HCT116 (cell line): Measurements from ENCODE around the gene LETMD1. TPM values are rescaled to one million over a fixed set of nuclear protein-coding genes. Genes with fewer than 3 reads are reported as not detected.

Experiments
- ATAC-seq: fragments of 200-7000 bp; cut with Tn5 transposase; 2 replicates; pipeline ENCODE4 v1.9.1; 2020; ENCODE audit warnings: mild to moderate bottlenecking, moderate library complexity
- BruUV-seq: library from RNA; stranded (reverse); fragments of 400-500 nt; replicated peaks from 2 replicates; lab custom pipeline; 2021; lab: Mats Ljungman, UMichigan
- CTCF ChIA-PET: fragments of 300-600 bp; sonication (Branson Sonifier 250); formaldehyde crosslinking; loops from one replicate; lab custom pipeline; 2021; ENCODE audit warnings: antibody characterized with exemption; lab: Charles Lee
- POLR2A ChIA-PET: fragments of 300-600, 350-600 bp; sonication (Branson Sonifier 250); formaldehyde crosslinking; loops from one replicate; lab custom pipeline; 2021; ENCODE audit warnings: antibody characterized with exemption; lab: Charles Lee
- RAD21 ChIA-PET, 2 experiments: fragments of 300-600 bp; sonication (Branson Sonifier 250); formaldehyde crosslinking; loops; one replicate each; lab custom pipeline; 2023; ENCODE audit warnings: low total read pairs in 2 of 2; ENCODE audit not compliant: uncharacterized antibody in 2 of 2, unreplicated experiment in 2 of 2, low non-redundant PET in 1 of 2; lab: Charles Lee
- DNase-seq: peaks from one replicate; pipeline ENCODE4 v3.0.0-alpha.2; 2010; ENCODE audit warnings: low read depth, low spot score
- H2AFZ ChIP-seq: fragments of 200-600 bp; shearing (Covaris generic), sonication (generic); 2 replicates; pipeline ENCODE4 v1.6.1; 2017; ENCODE audit warnings: low read depth, mixed run types, mixed read lengths, antibody characterized with exemption, low read length; ENCODE audit not compliant: poor library complexity, severe bottlenecking
- H3K27ac ChIP-seq: 2 replicates; pipeline ENCODE4 v1.5.1; 2012; ENCODE audit warnings: low read depth, low read length
- H3K27me3 ChIP-seq: fragments of 200-600 bp; sonication (generic); 2 replicates; pipeline ENCODE4 v1.6.1; 2016; ENCODE audit warnings: mixed run types, low read length, mixed read lengths; ENCODE audit not compliant: insufficient read depth
- H3K36me3 ChIP-seq, 2 experiments: fragments of 200-500 bp in 1 of 2; fragments of 200-600 bp in 1 of 2; sonication (Bioruptor generic) in 1 of 2; sonication (generic) in 1 of 2; 2 replicates each; pipeline versions ENCODE4 v1.5.1 to v1.6.1; 2014 to 2016; ENCODE audit warnings: low read length in 2 of 2, inconsistent platforms in 1 of 2, mixed read lengths in 1 of 2, mixed run types in 1 of 2; ENCODE audit not compliant: insufficient read depth in 2 of 2, control insufficient read depth in 1 of 2
- H3K4me1 ChIP-seq, 2 experiments: fragments of 200-600 bp in 1 of 2; sonication (generic) in 1 of 2; 2 replicates each; pipeline versions ENCODE4 v1.5.1 to v1.6.1; 2012 to 2017; ENCODE audit warnings: low read length in 2 of 2, inconsistent platforms in 1 of 2, mild to moderate bottlenecking in 1 of 2, mixed read lengths in 1 of 2, mixed run types in 1 of 2, moderate library complexity in 1 of 2; ENCODE audit not compliant: insufficient read depth in 2 of 2, control insufficient read depth in 1 of 2
- H3K4me2 ChIP-seq: fragments of 200-600 bp; sonication (generic); 2 replicates; pipeline ENCODE4 v1.6.1; 2017; ENCODE audit warnings: mixed run types, low read length, mixed read lengths
- H3K4me3 ChIP-seq, 2 experiments: fragments of 200-600 bp in 1 of 2; sonication (generic) in 1 of 2; replicated peaks in 1 of 2; 2 replicates each; pipeline ENCODE4 v1.5.1; 2011 to 2016; ENCODE audit warnings: low read length in 2 of 2, control low read depth in 1 of 2, low read depth in 1 of 2, mild to moderate bottlenecking in 1 of 2, mixed read lengths in 1 of 2, mixed run types in 1 of 2
- H3K79me2 ChIP-seq: fragments of 200-600 bp; sonication (generic); 2 replicates; pipeline ENCODE4 v1.6.1; 2017; ENCODE audit warnings: mild to moderate bottlenecking, mixed run types, low read length, moderate library complexity, mixed read lengths; ENCODE audit not compliant: insufficient read depth
- H3K9ac ChIP-seq: fragments of 200-600 bp; sonication (generic); 2 replicates; pipeline ENCODE4 v1.6.1; 2016; ENCODE audit warnings: low read length, mixed read lengths
- H3K9me2 ChIP-seq: fragments of 200-600 bp; sonication (generic), shearing (Covaris generic); 2 replicates; pipeline ENCODE4 v1.6.1; 2017; ENCODE audit warnings: mixed run types, mild to moderate bottlenecking, moderate library complexity; ENCODE audit not compliant: insufficient read depth
- H3K9me3 ChIP-seq, 2 experiments: fragments of 200-500 bp in 1 of 2; fragments of 200-600 bp in 1 of 2; sonication (Bioruptor generic) in 1 of 2; sonication (generic) in 1 of 2; 2 replicates each; pipeline ENCODE4 v1.6.1; 2014 to 2017; ENCODE audit warnings: low read length in 2 of 2, mixed read lengths in 2 of 2, inconsistent platforms in 1 of 2, low read depth in 1 of 2, mild to moderate bottlenecking in 1 of 2, mixed run types in 1 of 2, moderate library complexity in 1 of 2; ENCODE audit not compliant: control insufficient read depth in 1 of 2, insufficient read depth in 1 of 2
- H4K20me1 ChIP-seq: fragments of 200-600 bp; sonication (generic), shearing (Covaris generic); 2 replicates; pipeline ENCODE4 v1.6.1; 2017; ENCODE audit warnings: mixed run types, mild to moderate bottlenecking, moderate library complexity; ENCODE audit not compliant: insufficient read depth
- CBX3 ChIP-seq: IDR thresholded peaks from 2 replicates; pipeline ENCODE4 v1.6.1; 2012; ENCODE audit warnings: low read depth
- EGR1 ChIP-seq: IDR thresholded peaks from 2 replicates; pipeline ENCODE4 v1.6.1; 2012; ENCODE audit warnings: low read depth
- ELF1 ChIP-seq: IDR thresholded peaks from 2 replicates; pipeline ENCODE4 v1.6.1; 2012; ENCODE audit warnings: low read depth, borderline replicate concordance
- EZH2 ChIP-seq: fragments of 200-600 bp; sonication (generic); IDR thresholded peaks from 2 replicates; pipeline ENCODE4 v1.6.1; 2017; ENCODE audit warnings: antibody characterized with exemption, mixed run types
- RAD21 ChIP-seq: IDR thresholded peaks from 2 replicates; pipeline ENCODE4 v1.6.1; 2012; ENCODE audit warnings: low read depth, mild to moderate bottlenecking
- SIN3A ChIP-seq: IDR thresholded peaks from 2 replicates; pipeline ENCODE4 v1.6.1; 2012; ENCODE audit warnings: low read depth
- SRF ChIP-seq: IDR thresholded peaks from 2 replicates; pipeline ENCODE4 v1.6.1; 2012; ENCODE audit warnings: low read depth
- ZBTB33 ChIP-seq: IDR thresholded peaks from 2 replicates; pipeline ENCODE4 v1.6.1; 2011; ENCODE audit warnings: mild to moderate bottlenecking, low read length, moderate library complexity; ENCODE audit not compliant: insufficient replicate concordance; ENCODE audit errors: extremely low read depth
- ZFX ChIP-seq: fragments of 450-650 bp; IDR thresholded peaks from 2 replicates; pipeline ENCODE4 v1.6.1; 2017
- ZNF274 ChIP-seq: fragments of 200-500 bp; sonication (Bioruptor generic); IDR thresholded peaks from 2 replicates; pipeline ENCODE4 v1.6.1; 2014; ENCODE audit warnings: mild to moderate bottlenecking, low read depth, low read length, inconsistent platforms
- intact Hi-C: fragments of 100-400 bp; cut with micrococcal nuclease; formaldehyde crosslinking; loops from 2 replicates; pipeline ENCODE4 v1.10.0; 2022
- total RNA-seq: library from RNA; stranded (reverse); gene quantifications from one replicate; pipeline ENCODE4 v1.2.1, GENCODE V29; 2021; ENCODE audit not compliant: unreplicated experiment

Gene LETMD1
- total RNA-seq, 1 experiment from 2014 or later = 70.8 TPM

- no peak for TF ChIP-seq ZBTB33
- no peak for TF ChIP-seq SRF
- peak; percentile 80; the same call in 1 of the 2 replicates for TF ChIP-seq CBX3
Measured at GRCh38 chr12:51047655-51048540, at the start of gene LETMD1 (continued).

- DNase-seq = no peak
- Histone ChIP-seq H3K9me3 (no peaks in the 10 kb centered on the region), H3K27ac (no peak overlapping the region), H3K4me3 (no peak overlapping the region), H3K27me3 (no peaks in the 10 kb centered on the region), H3K4me2 (no peak overlapping the region), H4K20me1 (no peaks in the 10 kb centered on the region), H3K36me3 (peaks cover 5 to 21% of the 10 kb centered on the region in 2 experiments; a peak in 3 of 4 replicates), H2AFZ (no peak overlapping the region), H3K9me2 (no peaks in the 10 kb centered on the region), H3K79me2 (no peaks in the 10 kb centered on the region), H3K4me1 (peaks cover 4 to 8% of the 10 kb centered on the region in 2 experiments), H3K9ac (no peak overlapping the region)
- BruUV-seq = no TSS peak
- no peak for TF ChIP-seq ZFX
- no peak for TF ChIP-seq RAD21
- TF ChIP-seq ELF1 = no peak
- no peak for TF ChIP-seq EGR1
- no peak for TF ChIP-seq ZNF274
- no peak for TF ChIP-seq EZH2
- no peak for TF ChIP-seq SIN3A
- ChIA-PET RAD21 (interaction anchor here in 1 of 2 experiments (0.7 kb wide), 1 partner anchor 29 kb away, joined by 3 read pairs; no protein-coding TSS in a partner anchor), POLR2A (no interaction called here), CTCF (interaction anchor here (1.0 kb wide), 1 partner anchor 342 kb away, joined by 3 read pairs; no protein-coding TSS in a partner anchor)
- ATAC-seq = no peak
- intact Hi-C loops = no loop called here
Measured at GRCh38 chr12:50999093-50999492, 49.0 kb upstream of the LETMD1 start.
